H1 (cell line): Measurements from ENCODE around the gene HAT1. TPM values are rescaled to one million over a fixed set of nuclear protein-coding genes. Genes with fewer than 3 reads are reported as not detected.

Source experiments
- CTCF ChIA-PET: fragments of 300-600 bp; sonication (Branson Sonifier 250); formaldehyde crosslinking; loops from one replicate; lab custom pipeline; 2021; ENCODE audit not compliant: partially characterized antibody; lab: Charles Lee
- POLR2A ChIA-PET: fragments of 300-600 bp; sonication (Branson Sonifier 250); formaldehyde crosslinking; loops from one replicate; lab custom pipeline; 2021; ENCODE audit warnings: inconsistent platforms; ENCODE audit not compliant: partially characterized antibody; lab: Charles Lee
- DNase-seq, 2 experiments: peaks; one replicate each; pipeline versions ENCODE4 v3.0.0 to v3.0.0-alpha.2; 2010 to 2022; ENCODE audit warnings: low spot score in 2 of 2, low read depth in 1 of 2, mixed read lengths in 1 of 2
- FAIRE-seq: peaks from 2 replicates; lab custom pipeline; 2011; peaks lifted over from hg19 to GRCh38; lab: Jason Lieb, UNC
- H2AFZ ChIP-seq: 2 replicates; pipeline ENCODE4 v1.8.1; 2012; ENCODE audit warnings: low read length, inconsistent platforms
- H2AK5ac ChIP-seq: 2 replicates; pipeline ENCODE4 v1.6.1; 2013; ENCODE audit warnings: low read depth, low read length
- H2BK120ac ChIP-seq: replicated peaks from 2 replicates; pipeline ENCODE3; 2013; ENCODE audit warnings: low read depth, low read length, inconsistent platforms
- H2BK12ac ChIP-seq: 2 replicates; pipeline ENCODE4 v1.6.1; 2013; ENCODE audit warnings: low read depth, low read length
- H2BK15ac ChIP-seq: 2 replicates; pipeline ENCODE4 v1.6.1; 2013; ENCODE audit warnings: low read length
- H2BK20ac ChIP-seq: 2 replicates; pipeline ENCODE4 v1.6.1; 2013; ENCODE audit warnings: low read length
- H2BK5ac ChIP-seq: 2 replicates; pipeline ENCODE4 v1.6.1; 2013; ENCODE audit warnings: low read depth, low read length
- H3K14ac ChIP-seq: 2 replicates; pipeline ENCODE4 v1.6.1; 2013; ENCODE audit warnings: inconsistent platforms; ENCODE audit not compliant: insufficient read length
- H3K18ac ChIP-seq: 2 replicates; pipeline ENCODE4 v1.6.1; 2013; ENCODE audit warnings: low read length; ENCODE audit errors: extremely low read depth
- H3K23ac ChIP-seq: 2 replicates; pipeline ENCODE4 v1.6.1; 2013; ENCODE audit warnings: inconsistent platforms; ENCODE audit not compliant: insufficient read length
- H3K23me2 ChIP-seq: 2 replicates; pipeline ENCODE4 v1.6.1; 2013; ENCODE audit warnings: low read depth, low read length
- H3K27ac ChIP-seq: 2 replicates; pipeline ENCODE4 v1.6.1; 2011; ENCODE audit warnings: low read depth, low read length, inconsistent platforms
- H3K27me3 ChIP-seq, 4 experiments: replicated peaks in 1 of 4; 1 replicate in 1 of 4; 2 replicates in 3 of 4; pipeline versions ENCODE4 v1.6.1 to v1.8.1; 2011 to 2013; ENCODE audit warnings: low read length in 3 of 4, mild to moderate bottlenecking in 3 of 4, inconsistent platforms in 2 of 4, mixed read lengths in 2 of 4, moderate library complexity in 1 of 4; ENCODE audit not compliant: control insufficient read depth in 3 of 4, insufficient read depth in 3 of 4; ENCODE audit errors: extremely low read depth in 1 of 4
- H3K36me3 ChIP-seq, 4 experiments: 2 replicates each; pipeline versions ENCODE4 v1.6.1 to v1.8.1; 2011 to 2013; ENCODE audit warnings: mild to moderate bottlenecking in 4 of 4, low read length in 3 of 4, moderate library complexity in 2 of 4, control low read depth in 1 of 4, inconsistent platforms in 1 of 4; ENCODE audit not compliant: insufficient read depth in 4 of 4, control insufficient read depth in 2 of 4
- H3K4ac ChIP-seq: replicated peaks from 2 replicates; pipeline ENCODE3; 2013; ENCODE audit warnings: low read length, low read depth, mixed read lengths, inconsistent platforms; ENCODE audit not compliant: insufficient read length
- H3K4me1 ChIP-seq, 4 experiments: replicated peaks in 1 of 4; 1 replicate in 1 of 4; 2 replicates in 3 of 4; pipeline versions ENCODE4 v1.6.1 to v1.8.1; 2011 to 2013; ENCODE audit warnings: low read length in 3 of 4, inconsistent platforms in 2 of 4, mixed read lengths in 1 of 4; ENCODE audit not compliant: insufficient read depth in 4 of 4, control insufficient read depth in 3 of 4
- H3K4me2 ChIP-seq, 2 experiments: 2 replicates each; pipeline versions ENCODE4 v1.6.1 to v1.8.1; 2011 to 2013; ENCODE audit warnings: low read depth in 2 of 2, low read length in 2 of 2, control low read depth in 1 of 2, inconsistent platforms in 1 of 2, mild to moderate bottlenecking in 1 of 2; ENCODE audit not compliant: insufficient read depth in 1 of 2
- H3K4me3 ChIP-seq, 4 experiments: fragments of 200-600, 300-600 bp in 1 of 4; sonication (generic), shearing (Covaris generic), sonication (Bioruptor Twin) in 1 of 4; 2 replicates each; pipeline versions ENCODE4 v1.5.1 to v1.8.1; 2011 to 2016; ENCODE audit warnings: low read length in 4 of 4, low read depth in 3 of 4, control low read depth in 2 of 4, inconsistent platforms in 2 of 4, mild to moderate bottlenecking in 2 of 4, mixed read lengths in 1 of 4, moderate library complexity in 1 of 4; ENCODE audit not compliant: insufficient read depth in 2 of 4; ENCODE audit errors: extremely low read depth in 1 of 4
- H3K56ac ChIP-seq: replicated peaks from 2 replicates; pipeline ENCODE3; 2013; ENCODE audit warnings: low read depth, mild to moderate bottlenecking, mixed read lengths, low read length, inconsistent platforms; ENCODE audit not compliant: insufficient read length
- H3K79me1 ChIP-seq: 2 replicates; pipeline ENCODE4 v1.6.1; 2013; ENCODE audit warnings: low read depth, low read length, control low read depth
- H3K79me2 ChIP-seq, 2 experiments: 2 replicates each; pipeline versions ENCODE4 v1.6.1 to v1.8.1; 2012 to 2013; ENCODE audit warnings: low read length in 2 of 2, mild to moderate bottlenecking in 2 of 2, inconsistent platforms in 1 of 2; ENCODE audit not compliant: insufficient read depth in 2 of 2, control insufficient read depth in 1 of 2
- H3K9ac ChIP-seq, 4 experiments: replicated peaks in 1 of 4; 1 replicate in 1 of 4; 2 replicates in 3 of 4; pipeline versions ENCODE4 v1.6.1 to v1.8.1; 2011 to 2013; ENCODE audit warnings: low read depth in 3 of 4, low read length in 3 of 4, control low read depth in 2 of 4, mild to moderate bottlenecking in 2 of 4, moderate library complexity in 2 of 4, inconsistent platforms in 1 of 4; ENCODE audit errors: extremely low read depth in 1 of 4
- H3K9me3 ChIP-seq, 2 experiments: 2 replicates each; pipeline versions ENCODE4 v1.6.1 to v1.8.1; 2012 to 2013; ENCODE audit warnings: mild to moderate bottlenecking in 2 of 2, moderate library complexity in 2 of 2, control low read depth in 1 of 2, inconsistent platforms in 1 of 2, low read depth in 1 of 2, low read length in 1 of 2, mixed read lengths in 1 of 2; ENCODE audit not compliant: insufficient read depth in 2 of 2
- H4K20me1 ChIP-seq, 2 experiments: replicated peaks in 1 of 2; 2 replicates each; pipeline versions ENCODE3 to v1.8.1; 2011 to 2013; ENCODE audit warnings: inconsistent platforms in 2 of 2, low read length in 2 of 2, mild to moderate bottlenecking in 1 of 2; ENCODE audit not compliant: insufficient read depth in 2 of 2, control insufficient read depth in 1 of 2
- H4K5ac ChIP-seq: 2 replicates; pipeline ENCODE4 v1.6.1; 2013; ENCODE audit warnings: low read length, low read depth, mixed read lengths, inconsistent platforms; ENCODE audit not compliant: insufficient read length
- H4K8ac ChIP-seq: 2 replicates; pipeline ENCODE4 v1.8.0; 2013; ENCODE audit warnings: mild to moderate bottlenecking, moderate library complexity, low read length, inconsistent platforms; ENCODE audit not compliant: insufficient read depth; ENCODE audit errors: extremely low read depth
- H4K91ac ChIP-seq: replicated peaks from 2 replicates; pipeline ENCODE3; 2013; ENCODE audit warnings: low read length, mixed read lengths, inconsistent platforms; ENCODE audit not compliant: insufficient read length
- CHD1 ChIP-seq: IDR thresholded peaks from 2 replicates; pipeline ENCODE4 v1.6.1; 2012; ENCODE audit warnings: low read depth, low read length, improper control_type of control experiment
- EGR1 ChIP-seq: IDR thresholded peaks from 2 replicates; pipeline ENCODE4 v1.6.1; 2011; ENCODE audit warnings: low read depth, low read length, borderline replicate concordance
- EZH2 ChIP-seq: fragments of 200-600 bp; sonication (generic); IDR thresholded peaks from 2 replicates; pipeline ENCODE4 v1.7.1; 2012; ENCODE audit warnings: low read depth, mild to moderate bottlenecking, moderate library complexity, low read length, inconsistent platforms; ENCODE audit not compliant: severe bottlenecking
- JUND ChIP-seq: IDR thresholded peaks from 2 replicates; pipeline ENCODE4 v1.6.1; 2011; ENCODE audit warnings: mild to moderate bottlenecking, improper control_type of control experiment, low read length
- SUZ12 ChIP-seq: fragments of 200-600 bp; sonication (generic); IDR thresholded peaks from 2 replicates; pipeline ENCODE4 v1.6.1; 2012; ENCODE audit warnings: mild to moderate bottlenecking, inconsistent platforms, low read length, moderate library complexity, mixed read lengths
- WGBS, 2 experiments: shearing (Covaris generic) in 1 of 2; methylation state at CpG; one replicate each; pipeline versions ENCODE4 v1.1.6 to v1.1.7; 2013 to 2015; ENCODE audit warnings: low lambda C conversion rate in 2 of 2, mixed read lengths in 2 of 2, inconsistent platforms in 1 of 2, low coverage in 1 of 2, missing lambda C conversion rate in 1 of 2; ENCODE audit not compliant: insufficient replicate concordance in 2 of 2, insufficient coverage in 1 of 2, insufficient read length in 1 of 2; ENCODE audit errors: extremely low coverage in 1 of 2, missing lambda C conversion rate in 1 of 2; 5-methylcytosine and 5-hydroxymethylcytosine counted together
- polyA plus RNA-seq, 7 experiments: library from polyadenylated mRNA; depleted of rRNA in 3 of 7; stranded (reverse) in 5 of 7; unstranded in 2 of 7; fragments of >200 nt in 5 of 7; fragments of 200-250 nt in 2 of 7; gene quantifications; 1 replicate in 5 of 7; 2 replicates in 1 of 7; 4 replicates in 1 of 7; pipeline versions ENCODE4 v1.2.1 to v1.2.3, GENCODE V29; 2011 to 2013; ENCODE audit warnings: missing spikeins in 2 of 7, mixed read lengths in 2 of 7
- total RNA-seq: library from RNA; stranded (reverse); fragmentation: NEBNext Ultra II Directional; extraction: Animal tissue kit (Norgen Biotek cat#: 25700); gene quantifications from 2 replicates; pipeline ENCODE4 v1.2.1, GENCODE V29; 2021

Gene HAT1
- total and polyA plus RNA-seq, 2 of the 8 experiments (the other 6 are each of a cell fraction or from before 2014, with no cell fraction given) = 44.6 to 74.2 TPM

DNA sequence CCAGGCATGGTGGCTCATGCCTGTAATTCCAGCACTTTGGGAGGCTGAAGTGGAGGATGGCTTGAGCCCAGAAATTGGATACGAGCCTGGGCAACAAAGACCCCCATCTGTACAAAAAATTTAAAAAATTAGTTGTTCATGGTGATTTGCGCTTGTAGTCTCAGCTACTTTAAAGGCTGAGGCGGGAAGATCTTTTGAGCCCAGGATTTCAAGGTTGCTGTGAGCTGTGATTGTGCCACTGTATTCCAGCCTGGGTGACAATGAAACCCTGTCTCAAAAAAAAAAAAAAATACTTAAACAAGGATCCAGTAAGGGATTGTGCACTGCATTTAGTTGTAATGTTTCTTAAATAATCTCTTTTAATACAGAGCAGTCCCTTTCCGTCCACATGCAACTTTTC is 21.6 kb downstream of the HAT1 start:
- no peak overlapping the region for H2BK12ac ChIP-seq
- no peak overlapping the region for H2BK20ac ChIP-seq
- no peak overlapping the region for H3K4ac ChIP-seq
- no peaks in the 10 kb centered on the region for H4K20me1 ChIP-seq
- H2BK15ac ChIP-seq = no peak overlapping the region
- POLR2A ChIA-PET = interaction anchor here (0.6 to 1.1 kb wide), 2 partner anchors 8 to 90 kb away, joined by 3 read pairs; no protein-coding TSS in a partner anchor
- no peak overlapping the region for H3K23ac ChIP-seq
- CTCF ChIA-PET = no interaction called here
- H3K23me2 ChIP-seq = no peaks in the 10 kb centered on the region
- H3K36me3 ChIP-seq = peaks cover 0 to 17% (median 0%) of the 10 kb centered on the region in 4 experiments; a peak in 3 of 8 replicates
- H3K27me3 ChIP-seq = no peaks in the 10 kb centered on the region
- no peak overlapping the region for H3K56ac ChIP-seq
- no peak overlapping the region for H2BK120ac ChIP-seq
- peaks cover 3 to 9% of the 10 kb centered on the region in 2 experiments for H3K9me3 ChIP-seq
- no peak overlapping the region for H3K4me3 ChIP-seq
- H3K79me1 ChIP-seq = peaks cover 4% of the 10 kb centered on the region; the same call in 1 of the 2 replicates
- H3K79me2 ChIP-seq = peaks cover 0 to 46% of the 10 kb centered on the region in 2 experiments; a peak in 2 of 4 replicates
- H3K18ac ChIP-seq = no peak overlapping the region
- H2AFZ ChIP-seq = no peak overlapping the region
- no peak overlapping the region for H2BK5ac ChIP-seq
- no peaks in the 10 kb centered on the region for H3K4me1 ChIP-seq
- TF ChIP-seq SUZ12 (no peak), JUND (no peak), CHD1 (no peak), EGR1 (no peak), EZH2 (no peak)
- peak overlapping the region in 1 of 4 experiments; percentile 34; a peak in 1 of 7 replicates for H3K9ac ChIP-seq
- no peak overlapping the region for H3K14ac ChIP-seq
- H4K91ac ChIP-seq = no peak overlapping the region
- WGBS, 2 experiments = 96% methylated on average over 4 of the region's 4 CpGs; no CpG with 5 or more reads in 1 of the 2 experiments
- FAIRE-seq = no peak
- no peak for DNase-seq
- no peak overlapping the region for H4K8ac ChIP-seq
- no peak overlapping the region for H3K4me2 ChIP-seq
- H3K27ac ChIP-seq = no peak overlapping the region
- H2AK5ac ChIP-seq = no peak overlapping the region
- no peak overlapping the region for H4K5ac ChIP-seq
